ENCODE results near the gene GCSH. TPM values are rescaled to one million over a fixed set of nuclear protein-coding genes. Genes with fewer than 3 reads are reported as not detected.
A peak's percentile ranks its signal among the peaks of the same experiment; 100 is the strongest.

Gene GCSH
- total and polyA plus RNA-seq, 4 donors, result 34.6 to 132 (median 55.0) TPM

GRCh38 chr16:81076566-81077075 is 19.6 kb downstream of the GCSH start:
- TF ChIP-seq ATF3 (IDR thresholded peaks at IDR 0.05), result no peak
- no peak for TF ChIP-seq FOXA1 (IDR thresholded peaks at IDR 0.05)
- TF ChIP-seq RXRA (IDR thresholded peaks at IDR 0.05), result peak in 1 of 2 donors; percentile 18
- TF ChIP-seq TAF1 (conservative IDR thresholded peaks at IDR 0.05), result no peak
- no peak for TF ChIP-seq JUND (IDR thresholded peaks at IDR 0.05)
- TF ChIP-seq NR2F2 (IDR thresholded peaks at IDR 0.05), result no peak
- H3K27ac ChIP-seq (ENCODE audit: low read depth in 1 of 2, low read length in 2 of 2), result peak overlapping the region; percentile 78 to 95
- H3K36me3 ChIP-seq (ENCODE audit: control insufficient read depth in 4 of 4, insufficient read depth in 3 of 4, low read depth in 1 of 4, low read length in 3 of 4), result peaks cover 0 to 1% (median 0%) of the 10 kb centered on the region in 4 donors
- H3K9ac ChIP-seq (ENCODE audit: low read depth in 1 of 2, low read length in 2 of 2), result peak overlapping the region in 1 of 2 donors; percentile 79
- DNase-seq (ENCODE audit: low spot score), result peak; percentile 95
- H3K4me1 ChIP-seq (ENCODE audit: control insufficient read depth in 4 of 4, insufficient read depth in 4 of 4, low read length in 3 of 4), result peaks cover 2 to 9% (median 5%) of the 10 kb centered on the region in 4 donors
- H3K27me3 ChIP-seq (ENCODE audit: control insufficient read depth in 4 of 4, insufficient read depth in 4 of 4, low read length in 3 of 4), result no peaks in the 10 kb centered on the region
- peak overlapping the region; percentile 56 to 98 (median 74) for H3K4me3 ChIP-seq (ENCODE audit: low read depth in 1 of 3, low read length in 3 of 3)
- no peaks in the 10 kb centered on the region for H3K9me3 ChIP-seq (ENCODE audit: control insufficient read depth in 4 of 4, low read length in 3 of 4)
- under 1% methylated on average over 27 of the region's 27 CpGs for WGBS

- TF ChIP-seq NR2F2 (IDR thresholded peaks at IDR 0.05) (no peak), GABPA (IDR thresholded peaks at IDR 0.05 in 1 of 2, conservative IDR thresholded peaks at IDR 0.05 in 1 of 2) (no peak), FOXA1 (IDR thresholded peaks at IDR 0.05) (no peak), TAF1 (conservative IDR thresholded peaks at IDR 0.05) (no peak), JUND (IDR thresholded peaks at IDR 0.05) (no peak), MAX (IDR thresholded peaks at IDR 0.05) (no peak), SP1 (IDR thresholded peaks at IDR 0.05) (no peak), EGR1 (IDR thresholded peaks at IDR 0.05; ENCODE audit: low read depth in 2 of 2) (no peak), CTCF (IDR thresholded peaks at IDR 0.05; ENCODE audit: low read depth, low read length, missing input control) (no peak), REST (IDR thresholded peaks at IDR 0.05) (no peak)
- 76% methylated on average over 5 of the region's 5 CpGs for WGBS
- Histone ChIP-seq H3K27me3 (ENCODE audit: control insufficient read depth in 4 of 4, insufficient read depth in 4 of 4, low read length in 3 of 4) (no peaks in the 10 kb centered on the region), H3K27ac (ENCODE audit: low read depth in 1 of 2, low read length in 2 of 2) (no peak overlapping the region), H3K36me3 (ENCODE audit: control insufficient read depth in 4 of 4, insufficient read depth in 3 of 4, low read depth in 1 of 4, low read length in 3 of 4) (no peaks in the 10 kb centered on the region), H3K4me3 (ENCODE audit: low read depth in 1 of 3, low read length in 3 of 3) (no peak overlapping the region), H3K9me3 (ENCODE audit: control insufficient read depth in 4 of 4, low read length in 3 of 4) (no peaks in the 10 kb centered on the region), H3K9ac (ENCODE audit: low read depth in 1 of 2, low read length in 2 of 2) (no peak overlapping the region), H3K4me1 (ENCODE audit: control insufficient read depth in 4 of 4, insufficient read depth in 4 of 4, low read length in 3 of 4) (peaks cover 2 to 9% (median 4%) of the 10 kb centered on the region in 4 donors)
- DNase-seq (ENCODE audit: low spot score), result no peak
Observed at GRCh38 chr16:81073560-81074330, 22.4 kb downstream of the GCSH start.
